Raji (cell line): ENCODE data around the gene CENPX.

Source experiments
- POLR2A ChIP-seq: IDR thresholded peaks from 2 replicates; pipeline ENCODE4 v1.6.1; 2011; ENCODE audit warnings: low read depth, low read length, control low read depth; ENCODE audit not compliant: insufficient read depth

The CENPX gene

DNA sequence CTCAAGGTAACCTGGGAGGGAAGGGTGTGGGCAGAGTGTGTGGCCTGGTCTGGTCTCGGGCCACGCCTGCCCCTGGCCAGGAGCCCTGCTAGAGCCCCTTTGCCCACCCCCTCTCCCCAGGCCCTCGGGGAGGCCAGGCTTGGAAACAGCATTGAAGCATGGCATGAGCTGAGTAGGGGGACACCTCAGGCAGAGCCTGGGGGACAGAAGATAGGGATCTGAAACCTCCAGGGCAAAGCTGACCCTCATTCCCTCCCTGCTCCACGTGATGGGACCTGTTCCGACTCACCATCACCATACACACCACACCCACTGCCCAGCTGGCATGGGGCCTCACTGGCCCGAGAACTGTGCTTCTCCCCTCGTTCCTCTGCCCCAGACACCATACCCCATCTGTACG is 26.4 kb upstream of the CENPX start:
- TF ChIP-seq POLR2A = no peak

DNA sequence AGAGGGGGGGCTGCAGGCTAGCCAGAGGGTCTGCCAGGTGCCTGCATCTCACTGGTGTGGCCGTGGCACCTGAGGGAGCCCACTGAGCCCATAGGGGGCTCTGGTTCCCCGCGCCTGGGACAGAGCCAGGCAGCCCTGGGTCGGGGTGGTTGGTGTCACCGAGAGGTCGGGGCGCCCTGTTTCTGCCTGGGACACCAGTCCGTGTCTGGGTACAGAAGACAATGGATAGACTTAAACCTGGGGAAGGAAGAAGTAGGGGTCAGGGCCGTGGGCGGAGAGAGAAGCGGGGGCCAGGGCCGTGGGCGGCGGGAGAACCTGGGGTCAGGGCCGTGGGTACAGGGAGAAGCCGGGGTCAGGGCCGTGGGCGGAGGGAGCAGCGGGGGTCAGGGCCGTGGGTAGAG is 25.9 kb upstream of the CENPX start:
- no peak for TF ChIP-seq POLR2A

DNA sequence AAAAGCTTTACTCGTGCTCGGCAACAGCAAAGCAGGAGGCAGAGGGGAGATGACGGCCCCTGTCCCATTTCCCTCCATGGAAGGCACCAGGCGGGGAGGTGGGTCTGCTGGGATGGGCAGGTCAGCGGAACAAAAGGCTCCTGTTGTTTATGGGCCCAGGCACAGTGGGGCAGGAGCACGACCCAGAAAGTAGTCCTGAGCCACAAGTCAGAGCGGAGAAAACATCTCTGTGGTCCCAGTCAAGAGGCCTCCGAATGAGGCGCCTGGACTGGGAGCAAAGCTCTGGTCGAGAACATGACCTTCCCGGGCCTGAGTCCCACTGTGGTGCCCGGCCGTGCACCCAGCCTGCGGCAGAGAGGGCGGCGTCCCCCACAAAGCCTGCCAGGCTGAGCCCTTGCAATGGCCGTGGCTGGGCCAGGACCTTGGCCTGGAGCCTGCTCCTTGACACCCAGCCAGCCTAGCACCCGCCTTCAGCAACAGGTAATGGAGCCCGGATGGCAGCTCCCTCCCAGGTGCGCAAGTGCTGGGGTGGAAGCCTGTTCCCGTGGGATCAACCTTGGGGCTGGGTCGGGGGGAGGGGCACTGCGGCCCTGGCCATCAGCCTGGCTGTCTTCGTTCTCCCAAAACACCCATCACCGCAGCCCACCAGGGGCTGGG is 25.4 kb upstream of the CENPX start:
- no peak for TF ChIP-seq POLR2A

DNA sequence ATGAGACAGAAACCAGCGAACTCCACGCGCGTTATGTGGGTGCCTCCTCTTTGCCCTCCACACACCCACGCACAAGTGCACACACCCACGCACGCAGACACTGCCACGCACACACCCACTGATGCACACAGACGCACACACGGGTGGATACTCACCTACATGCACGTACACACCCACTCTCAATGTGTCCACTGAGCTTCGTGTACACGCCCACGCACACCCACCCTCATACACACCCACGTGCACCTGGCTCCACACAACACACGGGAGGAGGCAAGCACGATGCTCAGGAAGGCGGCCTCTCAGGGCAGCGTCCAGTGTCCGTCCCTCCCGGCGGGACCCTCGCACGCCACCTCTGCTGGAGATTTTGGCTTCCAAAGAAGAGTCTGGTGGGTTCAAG is 24.7 kb upstream of the CENPX start:
- no peak for TF ChIP-seq POLR2A

DNA sequence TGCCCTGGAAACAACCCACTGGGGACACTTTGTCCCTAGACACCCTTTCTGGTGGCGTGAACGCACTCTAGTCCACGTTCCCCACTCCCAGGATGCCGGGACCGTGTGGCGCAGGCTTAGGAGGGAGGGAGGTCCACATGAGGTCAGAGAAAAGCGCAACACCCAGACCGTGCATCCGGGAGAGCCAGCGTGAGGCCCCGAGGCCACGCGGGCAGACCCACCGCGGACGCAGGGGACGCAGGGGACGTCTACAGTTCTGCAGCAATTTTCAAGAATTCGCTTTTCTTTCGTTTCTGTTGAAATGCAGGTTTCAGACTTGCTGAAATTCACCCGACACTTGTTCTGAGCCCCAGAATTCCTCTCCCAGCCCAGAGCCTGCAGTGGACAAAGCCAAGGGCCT is 24.2 kb upstream of the CENPX start:
- no peak for TF ChIP-seq POLR2A

DNA sequence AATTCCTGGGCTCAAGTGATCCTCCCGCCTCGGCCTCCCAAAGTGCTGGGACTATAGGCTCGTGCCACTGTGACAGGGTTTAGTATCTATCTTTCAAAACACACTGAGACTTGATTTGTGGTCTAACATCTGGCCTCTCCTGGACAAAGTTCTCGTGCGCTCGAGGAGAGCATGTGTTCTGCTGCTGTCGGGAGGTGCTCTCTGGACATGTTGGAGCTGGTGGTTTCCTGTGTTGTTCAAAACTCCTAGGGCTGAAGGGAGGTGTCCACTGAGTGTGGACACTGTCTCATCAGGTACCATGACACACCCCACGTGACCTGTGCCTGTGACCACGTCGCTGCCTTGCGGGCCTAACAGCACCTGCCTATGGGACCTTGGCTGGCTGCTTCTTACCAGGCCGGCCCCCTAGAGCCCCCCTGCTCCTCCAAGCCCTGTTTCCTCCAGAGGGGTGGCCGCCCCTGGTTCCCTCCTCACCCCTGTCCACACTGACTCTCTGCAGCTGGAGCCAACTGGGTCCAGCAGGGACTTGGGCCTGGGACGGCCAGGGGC is 23.3 kb upstream of the CENPX start:
- no peak for TF ChIP-seq POLR2A

DNA sequence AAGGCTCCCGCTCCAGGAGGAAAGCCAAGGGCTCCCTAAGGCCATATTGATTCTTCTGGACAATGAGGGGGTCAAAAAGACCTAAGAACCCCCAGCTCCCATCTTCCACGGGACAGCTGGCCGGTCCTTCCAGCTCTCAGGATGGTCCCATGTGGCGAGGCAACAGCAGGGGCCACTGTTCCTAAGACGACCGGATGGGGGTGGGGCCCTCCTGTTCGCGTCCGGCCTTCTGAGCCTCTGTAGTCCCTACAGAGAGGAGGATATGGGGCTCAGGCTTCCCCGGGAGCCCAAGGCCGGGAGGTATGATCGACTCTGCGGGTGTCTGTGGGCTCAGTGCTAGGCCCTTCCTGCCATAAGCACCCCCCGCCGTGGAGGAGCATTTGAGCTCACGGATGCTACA is 20.8 kb upstream of the CENPX start:
- no peak for TF ChIP-seq POLR2A

DNA sequence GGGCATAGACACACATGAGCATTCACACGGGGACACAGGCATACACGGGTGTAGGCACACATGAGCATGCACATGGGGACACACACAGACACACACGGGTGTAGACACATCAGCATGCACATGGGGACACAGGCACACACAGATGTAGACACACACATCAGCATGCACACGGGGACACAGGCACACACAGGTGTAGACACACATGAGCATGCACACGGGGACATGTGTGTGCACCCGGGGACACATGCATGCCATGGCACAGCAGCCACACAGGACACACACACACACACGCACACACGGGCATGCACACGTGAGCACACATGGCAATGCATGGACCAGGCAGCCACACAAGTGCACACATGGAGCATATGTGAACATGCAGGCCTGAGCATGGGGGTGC is 20.0 kb upstream of the CENPX start:
- no peak for TF ChIP-seq POLR2A

DNA sequence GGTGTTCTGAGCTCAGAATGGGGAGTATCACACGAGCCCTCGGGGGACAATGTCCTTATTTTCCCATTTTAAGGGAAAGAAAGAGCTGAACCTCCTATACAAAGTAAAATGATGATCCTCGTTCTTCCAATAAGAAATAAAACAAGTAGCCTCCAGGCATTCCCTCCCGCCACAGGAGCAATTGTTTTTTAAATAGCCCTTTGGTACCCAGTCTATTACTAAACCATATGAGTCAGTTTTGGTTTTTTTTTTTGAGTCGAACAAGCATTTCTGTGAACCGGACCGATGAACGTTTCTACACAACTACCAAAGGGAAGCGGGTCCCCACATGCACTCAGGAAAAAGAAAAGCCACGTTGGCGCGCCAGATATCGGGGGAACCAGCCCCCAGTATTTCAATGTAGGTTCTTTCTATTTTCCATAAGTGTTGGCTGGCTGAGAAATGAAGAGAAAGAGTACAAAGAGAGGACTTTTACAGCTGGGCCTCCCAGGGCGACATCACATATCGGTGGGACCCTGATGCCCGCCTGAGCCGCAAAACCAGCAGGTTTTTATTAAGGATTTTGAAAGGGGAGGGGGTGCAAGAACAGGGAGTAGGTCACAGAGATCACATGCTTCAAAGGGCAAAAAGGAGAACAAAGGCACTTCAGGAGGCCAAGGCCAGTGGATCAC is 18.6 kb upstream of the CENPX start:
- TF ChIP-seq POLR2A = no peak

DNA sequence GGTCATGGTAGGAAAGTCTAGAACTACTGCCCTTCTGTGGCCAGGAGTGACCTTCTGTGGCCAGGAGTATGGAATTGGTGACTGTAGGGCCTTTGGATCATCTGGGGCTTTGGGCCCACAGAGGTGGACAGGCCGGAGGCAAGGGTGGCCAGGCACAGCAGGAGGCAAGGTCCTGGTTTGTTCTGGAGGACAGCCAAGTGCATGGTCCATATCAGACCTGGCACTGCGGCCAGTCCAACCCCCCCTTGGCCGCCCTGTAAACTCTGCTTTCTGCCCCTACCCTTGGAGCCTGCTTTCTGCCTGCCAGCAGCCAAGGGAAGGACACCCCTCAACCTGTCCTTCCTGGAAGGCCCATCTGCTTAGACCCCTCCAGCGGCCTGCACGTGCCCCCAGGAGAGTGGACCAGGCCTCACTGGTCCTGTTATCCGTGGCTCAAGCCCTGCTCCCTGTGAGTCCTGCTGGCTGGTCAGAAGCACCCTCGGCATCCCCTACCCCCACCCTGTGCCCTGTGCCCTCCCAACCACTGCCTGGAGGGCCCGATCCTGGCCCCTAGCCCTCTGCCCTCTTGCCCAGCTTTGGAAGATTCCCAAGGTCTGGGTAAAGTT is 17.1 kb upstream of the CENPX start:
- TF ChIP-seq POLR2A = no peak

DNA sequence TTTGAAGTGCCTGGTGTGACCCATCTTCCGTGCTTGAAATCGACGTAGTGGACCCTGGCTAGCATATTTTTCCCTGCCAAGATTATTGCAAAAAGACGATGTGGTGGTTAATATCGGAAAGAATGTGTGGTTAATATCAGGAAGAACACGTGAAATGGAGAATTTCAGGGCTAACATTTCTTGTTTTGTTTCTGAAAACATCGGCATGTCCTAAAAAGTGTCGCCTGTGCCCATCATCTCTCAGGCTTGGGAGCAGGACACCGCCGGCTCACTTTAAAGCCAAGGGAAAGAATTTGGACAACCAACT is 15.2 kb upstream of the CENPX start:
- TF ChIP-seq POLR2A = no peak

DNA sequence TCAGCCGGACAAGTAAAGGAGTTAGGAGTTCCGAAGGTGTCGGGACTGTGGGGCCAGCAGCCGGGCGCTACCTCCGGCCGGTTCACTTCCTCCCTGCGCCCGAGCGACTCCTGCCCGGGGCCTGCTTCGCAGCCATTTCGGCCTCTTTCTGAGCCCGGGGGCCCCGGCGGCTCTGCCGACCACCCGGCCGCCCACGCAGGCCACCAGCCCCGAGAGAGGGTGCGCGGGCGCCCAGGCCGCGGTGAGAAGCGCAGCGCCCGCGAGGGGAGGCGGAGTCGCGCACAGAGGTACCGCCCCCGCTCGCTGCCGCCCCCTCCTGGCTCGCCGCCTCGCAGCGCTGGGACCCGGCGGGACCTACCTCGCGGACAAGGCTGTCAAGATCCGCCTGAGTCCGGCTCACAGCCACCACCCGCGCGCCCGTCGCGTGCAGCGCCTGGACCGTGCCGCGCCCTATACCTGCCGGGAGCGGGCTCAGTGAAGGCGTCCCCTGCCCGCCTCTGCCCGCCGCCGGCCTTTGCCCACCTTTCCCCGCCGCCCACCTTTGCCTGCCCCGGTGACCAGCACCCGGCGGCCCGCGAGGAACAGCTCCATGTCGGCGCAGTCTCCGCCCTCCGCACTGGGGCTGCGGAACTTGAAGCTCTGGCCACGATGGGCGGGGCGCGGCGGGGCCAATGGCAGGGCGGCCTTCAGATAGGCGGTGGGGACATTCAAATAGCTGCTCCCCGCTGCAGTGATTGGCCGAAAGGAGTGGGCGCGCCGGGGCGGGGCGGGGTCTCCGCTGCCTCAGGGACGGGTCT is 14.6 kb upstream of the CENPX start, which contains the start of gene DCXR:
Gene DCXR, minus strand, starts transcription at position 606 of the 797 bp plus-strand sequence. Its CDS starts 15 bp downstream, at position 591.
- TF ChIP-seq POLR2A = peak; percentile 97

DNA sequence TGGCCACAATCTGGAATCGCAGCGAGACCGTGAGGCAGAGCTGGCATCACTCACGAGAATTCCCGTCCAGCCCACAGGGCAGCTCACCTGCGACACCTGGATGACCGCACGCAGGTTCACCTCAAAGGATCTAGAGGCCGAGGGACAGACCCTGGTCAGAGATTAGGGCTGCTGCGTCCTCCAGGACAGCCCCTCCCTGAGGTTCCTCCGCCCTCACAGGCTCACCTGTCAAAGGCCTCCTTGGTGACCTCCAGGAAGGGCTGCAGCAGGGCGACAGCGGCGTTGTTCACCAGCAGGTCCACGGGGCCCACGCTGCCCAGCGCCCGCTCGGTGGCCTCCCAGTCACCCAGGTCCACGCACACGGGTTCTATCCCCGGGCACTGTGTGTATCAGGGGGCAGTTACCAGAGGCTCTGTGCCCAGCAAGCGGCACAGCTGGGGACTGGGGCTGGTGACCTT is 14.0 kb upstream of the CENPX start:
- no peak for TF ChIP-seq POLR2A

DNA sequence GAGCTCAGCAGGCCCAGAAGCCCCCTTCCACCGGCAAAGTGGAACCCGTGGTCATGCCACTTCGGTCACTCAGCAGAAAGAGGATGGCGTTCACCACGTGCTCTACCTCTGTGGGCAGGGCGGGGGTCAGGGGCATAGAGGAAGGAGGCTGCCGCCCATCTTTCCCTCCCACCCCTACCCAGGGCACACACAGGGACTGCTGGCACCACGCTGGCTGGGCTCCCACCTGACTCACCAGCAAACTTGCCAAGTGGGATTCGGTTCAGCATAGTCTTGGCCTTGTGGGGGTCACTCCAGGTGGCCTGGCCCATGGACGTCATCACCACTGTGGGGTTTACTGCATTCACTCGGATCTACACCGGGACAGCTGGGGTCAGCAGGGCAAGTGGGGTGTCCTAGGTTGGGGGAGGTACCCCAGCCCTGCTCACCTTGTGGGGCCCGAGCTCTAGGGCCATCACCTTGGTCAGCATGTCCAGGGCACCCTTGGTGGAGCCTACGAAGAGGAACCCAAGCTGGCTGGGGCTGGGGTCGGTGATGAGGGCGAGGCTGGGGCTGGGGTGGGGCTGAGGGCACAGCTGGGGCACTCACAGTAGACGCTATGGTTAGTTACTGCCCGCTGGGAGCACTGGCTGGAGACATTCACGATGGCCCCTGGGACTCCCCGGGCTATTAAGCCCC is 13.4 kb upstream of the CENPX start:
- 0 out of 2 replicates have a peak, but pooled peaks have one; percentile 15 for TF ChIP-seq POLR2A

DNA sequence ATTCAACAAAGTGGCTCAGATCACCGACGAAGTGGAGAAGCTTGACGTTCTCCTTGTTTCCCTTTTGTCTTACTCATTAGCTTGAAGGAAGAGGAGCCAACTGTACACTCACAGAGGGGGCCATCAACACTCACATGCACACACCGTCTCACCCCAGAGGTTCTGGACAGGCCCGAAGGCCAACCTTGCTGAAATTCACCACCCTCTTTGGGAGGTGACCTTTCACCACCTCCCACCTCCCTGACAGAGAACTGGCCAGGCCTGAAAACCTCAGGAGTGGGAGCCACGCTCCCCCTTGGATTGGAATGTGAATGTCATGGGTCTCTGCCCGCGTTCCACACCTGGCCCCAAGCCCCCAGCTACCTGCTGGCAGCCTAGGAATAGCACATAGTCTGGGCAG is 12.8 kb upstream of the CENPX start:
- TF ChIP-seq POLR2A = no peak
